GM19452 (cell line): Measurements from ENCODE around the gene IGF1.

ENCODE experiments used
- ATAC-seq: cut with Tn5 transposase; IDR thresholded peaks from one replicate; pipeline ENCODE4 v1.9.1; 2021; ENCODE audit not compliant: unreplicated experiment

The IGF1 gene

GRCh38 chr12:102497743-102498142 lies 17.4 kb upstream of the IGF1 start:
- no peak for ATAC-seq

- no peak for ATAC-seq
Measured at GRCh38 chr12:102496591-102496990, 16.2 kb upstream of the IGF1 start.

- no peak for ATAC-seq
Measured at GRCh38 chr12:102487226-102487625, 6.9 kb upstream of the IGF1 start.

- ATAC-seq = no peak
Measured at GRCh38 chr12:102486153-102486552, 5.8 kb upstream of the IGF1 start.

GRCh38 chr12:102484428-102484958 lies 4.1 kb upstream of the IGF1 start:
- ATAC-seq = peak; percentile 50

- peak; percentile 32 for ATAC-seq
Measured at GRCh38 chr12:102484017-102484416, 3.7 kb upstream of the IGF1 start.

GRCh38 chr12:102483466-102483865 lies 3.1 kb upstream of the IGF1 start:
- ATAC-seq = peak; percentile 54

- ATAC-seq = no peak
Measured at GRCh38 chr12:102481705-102482425, 1.5 kb upstream of the IGF1 start.

- no peak for ATAC-seq
Measured at GRCh38 chr12:102479939-102480338, 424 bp downstream of the IGF1 start.

- peak; percentile 43 for ATAC-seq
Measured at GRCh38 chr12:102479099-102479885, 1.1 kb downstream of the IGF1 start.

GRCh38 chr12:102478405-102479098 lies 1.8 kb downstream of the IGF1 start:
- ATAC-seq = peak; percentile 69

GRCh38 chr12:102475355-102475754 lies 5.0 kb downstream of the IGF1 start:
- ATAC-seq = no peak

- ATAC-seq = no peak
Measured at GRCh38 chr12:102474438-102475064, 5.8 kb downstream of the IGF1 start.

- no peak for ATAC-seq
Measured at GRCh38 chr12:102472496-102472895, 7.9 kb downstream of the IGF1 start.

- ATAC-seq = no peak
Measured at GRCh38 chr12:102471556-102471955, 8.8 kb downstream of the IGF1 start.

- no peak for ATAC-seq
Measured at GRCh38 chr12:102470945-102471344, 9.4 kb downstream of the IGF1 start.

GRCh38 chr12:102468261-102468915 lies 12.0 kb downstream of the IGF1 start:
- no peak for ATAC-seq

GRCh38 chr12:102465762-102466560 lies 14.4 kb downstream of the IGF1 start:
- no peak for ATAC-seq

GRCh38 chr12:102463659-102464249 lies 16.6 kb downstream of the IGF1 start:
- ATAC-seq = no peak
